Panc1 (cell line): ENCODE measurements around the gene PRR35. TPM values are rescaled to one million over a fixed set of nuclear protein-coding genes. Genes with fewer than 3 reads are reported as not detected.

Source experiments
- ATAC-seq: fragments of 200-7000 bp; cut with Tn5 transposase; 2 replicates; pipeline ENCODE4 v1.9.1; 2020; ENCODE audit warnings: mild to moderate bottlenecking, moderate library complexity
- BruUV-seq: library from RNA; stranded (reverse); fragments of 400-500 nt; replicated peaks from 2 replicates; lab custom pipeline; 2021; lab: Mats Ljungman, UMichigan
- CTCF ChIA-PET: fragments of 300-600 bp; sonication (Branson Sonifier 250); formaldehyde crosslinking; loops from one replicate; lab custom pipeline; 2022; ENCODE audit warnings: antibody characterized with exemption; lab: Charles Lee
- POLR2A ChIA-PET: fragments of 300-600 bp; sonication (Branson Sonifier 250); formaldehyde crosslinking; loops from one replicate; lab custom pipeline; 2022; ENCODE audit warnings: antibody characterized with exemption; lab: Charles Lee
- DNase-seq: peaks from one replicate; pipeline ENCODE4 v3.0.0-alpha.2; 2010; ENCODE audit warnings: low read depth, low spot score
- H3K27ac ChIP-seq: 2 replicates; pipeline ENCODE4 v1.5.1; 2011; ENCODE audit warnings: mild to moderate bottlenecking, low read length, inconsistent platforms
- H3K27me3 ChIP-seq: fragments of 200-500 bp; sonication (Bioruptor generic); 2 replicates; pipeline ENCODE4 v1.6.0; 2014; ENCODE audit warnings: low read length, inconsistent platforms; ENCODE audit not compliant: control insufficient read depth, insufficient read depth
- H3K36me3 ChIP-seq: fragments of 200-500 bp; sonication (Bioruptor generic); 2 replicates; pipeline ENCODE4 v1.5.1; 2014; ENCODE audit warnings: inconsistent platforms, mild to moderate bottlenecking, low read length, moderate library complexity; ENCODE audit not compliant: control insufficient read depth, insufficient read depth
- H3K4me1 ChIP-seq: 2 replicates; pipeline ENCODE4 v1.5.1; 2011; ENCODE audit warnings: inconsistent platforms, mild to moderate bottlenecking, low read length, moderate library complexity; ENCODE audit not compliant: control insufficient read depth, insufficient read depth
- H3K4me3 ChIP-seq, 2 experiments: 2 replicates each; pipeline ENCODE4 v1.5.1; 2011 to 2012; ENCODE audit warnings: low read depth in 2 of 2, low read length in 2 of 2, mild to moderate bottlenecking in 2 of 2, inconsistent platforms in 1 of 2, moderate library complexity in 1 of 2
- H3K9me3 ChIP-seq: fragments of 200-500 bp; sonication (Bioruptor generic); 2 replicates; pipeline ENCODE4 v1.5.1; 2014; ENCODE audit warnings: low read depth, mild to moderate bottlenecking, inconsistent platforms, low read length, moderate library complexity; ENCODE audit not compliant: control insufficient read depth, insufficient read depth
- POLR2AphosphoS5 ChIP-seq: IDR thresholded peaks from 2 replicates; pipeline ENCODE4 v1.6.1; 2012; ENCODE audit warnings: mild to moderate bottlenecking, low read depth, low read length, moderate library complexity
- SIN3A ChIP-seq: IDR thresholded peaks from 2 replicates; pipeline ENCODE4 v1.6.1; 2012; ENCODE audit warnings: low read depth, mild to moderate bottlenecking, low read length, moderate library complexity, borderline replicate concordance; ENCODE audit not compliant: insufficient read depth
- TCF7L2 ChIP-seq: IDR thresholded peaks from 2 replicates; pipeline ENCODE4 v1.6.1; 2011; ENCODE audit warnings: mild to moderate bottlenecking, low read depth, low read length, inconsistent platforms
- in situ Hi-C: cut with HindIII; loops from 2 replicates; pipeline ENCODE4 v1.10.0; 2016; ENCODE audit warnings: low sequenced_read_pairs, low pct_unique_long_range_greater_than_20kb
- intact Hi-C: fragments of 100-400 bp; cut with micrococcal nuclease; formaldehyde crosslinking; loops from one replicate; pipeline ENCODE4 v1.10.0; 2022; ENCODE audit not compliant: unreplicated experiment
- total RNA-seq: library from RNA; stranded (reverse); gene quantifications from one replicate; pipeline ENCODE4 v1.2.1, GENCODE V29; 2021; ENCODE audit not compliant: unreplicated experiment
- TF ChIP-seq, protein P1 (sequence below), 2 experiments: IDR thresholded peaks; 2 replicates each; pipeline ENCODE4 v1.6.1; 2011 to 2012; ENCODE audit warnings: low read depth in 2 of 2, control low read depth in 1 of 2, low read length in 1 of 2, mild to moderate bottlenecking in 1 of 2, moderate library complexity in 1 of 2; ENCODE audit not compliant: insufficient read depth in 1 of 2
- TF ChIP-seq, protein P2 (sequence below): fragments of 450-650 bp; IDR thresholded peaks from 2 replicates; pipeline ENCODE4 v1.5.1; 2017; ENCODE audit warnings: mild to moderate bottlenecking

PRR35 gene
- total RNA-seq, 1 experiment from 2014 or later: 2.2 TPM

DNA sequence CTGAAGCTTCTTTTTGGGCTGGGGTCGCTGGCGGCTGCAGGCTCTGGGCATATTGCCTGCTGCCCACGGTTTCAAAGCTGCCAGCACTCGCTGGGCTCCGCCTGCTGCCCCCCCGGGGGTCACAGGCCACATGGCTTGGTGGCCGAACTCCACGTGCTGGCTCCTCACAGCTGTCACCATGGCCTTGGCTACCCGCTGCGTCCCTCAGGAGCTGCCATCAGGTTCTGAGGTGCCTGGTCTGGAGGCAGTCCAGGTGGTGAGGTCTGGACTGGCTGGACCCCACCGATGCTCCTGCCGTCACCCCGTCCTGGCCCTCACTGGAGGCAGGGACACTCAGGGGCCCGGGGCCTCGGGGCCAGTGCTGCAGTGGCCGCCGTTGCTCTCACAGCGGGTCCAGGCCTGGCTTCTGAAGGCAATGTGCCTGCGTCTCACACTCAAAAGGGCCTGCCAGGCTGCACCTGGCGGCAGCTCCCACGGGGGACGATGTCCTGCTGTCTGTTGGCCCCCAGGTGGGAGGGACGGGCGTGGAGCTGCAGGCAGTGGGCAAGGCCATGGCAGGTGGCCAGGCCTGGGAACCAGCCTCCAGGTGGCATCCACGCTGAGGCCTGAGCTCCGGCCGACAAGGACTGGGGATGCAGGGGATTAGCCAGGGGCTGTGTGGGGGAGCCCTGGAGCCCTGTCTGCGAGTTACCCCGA is 19.4 kb upstream of the PRR35 start:
- in situ Hi-C loops (no loop called here), intact Hi-C loops (no loop called here)
- CTCF ChIA-PET: no interaction called here
- H3K27ac ChIP-seq: no peak overlapping the region
- no peaks in the 10 kb centered on the region for H3K36me3 ChIP-seq
- H3K27me3 ChIP-seq: no peaks in the 10 kb centered on the region
- ATAC-seq: no peak
- H3K4me1 ChIP-seq: 0 out of 2 replicates have a peak, but pooled peaks cover 5% of the 10 kb centered on the region
- H3K4me3 ChIP-seq: no peak overlapping the region
- TF ChIP-seq, protein P1, sequence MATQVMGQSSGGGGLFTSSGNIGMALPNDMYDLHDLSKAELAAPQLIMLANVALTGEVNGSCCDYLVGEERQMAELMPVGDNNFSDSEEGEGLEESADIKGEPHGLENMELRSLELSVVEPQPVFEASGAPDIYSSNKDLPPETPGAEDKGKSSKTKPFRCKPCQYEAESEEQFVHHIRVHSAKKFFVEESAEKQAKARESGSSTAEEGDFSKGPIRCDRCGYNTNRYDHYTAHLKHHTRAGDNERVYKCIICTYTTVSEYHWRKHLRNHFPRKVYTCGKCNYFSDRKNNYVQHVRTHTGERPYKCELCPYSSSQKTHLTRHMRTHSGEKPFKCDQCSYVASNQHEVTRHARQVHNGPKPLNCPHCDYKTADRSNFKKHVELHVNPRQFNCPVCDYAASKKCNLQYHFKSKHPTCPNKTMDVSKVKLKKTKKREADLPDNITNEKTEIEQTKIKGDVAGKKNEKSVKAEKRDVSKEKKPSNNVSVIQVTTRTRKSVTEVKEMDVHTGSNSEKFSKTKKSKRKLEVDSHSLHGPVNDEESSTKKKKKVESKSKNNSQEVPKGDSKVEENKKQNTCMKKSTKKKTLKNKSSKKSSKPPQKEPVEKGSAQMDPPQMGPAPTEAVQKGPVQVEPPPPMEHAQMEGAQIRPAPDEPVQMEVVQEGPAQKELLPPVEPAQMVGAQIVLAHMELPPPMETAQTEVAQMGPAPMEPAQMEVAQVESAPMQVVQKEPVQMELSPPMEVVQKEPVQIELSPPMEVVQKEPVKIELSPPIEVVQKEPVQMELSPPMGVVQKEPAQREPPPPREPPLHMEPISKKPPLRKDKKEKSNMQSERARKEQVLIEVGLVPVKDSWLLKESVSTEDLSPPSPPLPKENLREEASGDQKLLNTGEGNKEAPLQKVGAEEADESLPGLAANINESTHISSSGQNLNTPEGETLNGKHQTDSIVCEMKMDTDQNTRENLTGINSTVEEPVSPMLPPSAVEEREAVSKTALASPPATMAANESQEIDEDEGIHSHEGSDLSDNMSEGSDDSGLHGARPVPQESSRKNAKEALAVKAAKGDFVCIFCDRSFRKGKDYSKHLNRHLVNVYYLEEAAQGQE (IDR thresholded peaks at IDR 0.05; ENCODE audit: insufficient read depth in 1 of 2, low read depth in 2 of 2, low read length in 1 of 2): no peak
- TF ChIP-seq TCF7L2 (no peak), SIN3A (no peak), POLR2AphosphoS5 (no peak)
- TF ChIP-seq, protein P2, sequence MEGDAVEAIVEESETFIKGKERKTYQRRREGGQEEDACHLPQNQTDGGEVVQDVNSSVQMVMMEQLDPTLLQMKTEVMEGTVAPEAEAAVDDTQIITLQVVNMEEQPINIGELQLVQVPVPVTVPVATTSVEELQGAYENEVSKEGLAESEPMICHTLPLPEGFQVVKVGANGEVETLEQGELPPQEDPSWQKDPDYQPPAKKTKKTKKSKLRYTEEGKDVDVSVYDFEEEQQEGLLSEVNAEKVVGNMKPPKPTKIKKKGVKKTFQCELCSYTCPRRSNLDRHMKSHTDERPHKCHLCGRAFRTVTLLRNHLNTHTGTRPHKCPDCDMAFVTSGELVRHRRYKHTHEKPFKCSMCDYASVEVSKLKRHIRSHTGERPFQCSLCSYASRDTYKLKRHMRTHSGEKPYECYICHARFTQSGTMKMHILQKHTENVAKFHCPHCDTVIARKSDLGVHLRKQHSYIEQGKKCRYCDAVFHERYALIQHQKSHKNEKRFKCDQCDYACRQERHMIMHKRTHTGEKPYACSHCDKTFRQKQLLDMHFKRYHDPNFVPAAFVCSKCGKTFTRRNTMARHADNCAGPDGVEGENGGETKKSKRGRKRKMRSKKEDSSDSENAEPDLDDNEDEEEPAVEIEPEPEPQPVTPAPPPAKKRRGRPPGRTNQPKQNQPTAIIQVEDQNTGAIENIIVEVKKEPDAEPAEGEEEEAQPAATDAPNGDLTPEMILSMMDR: no peak
- no TSS peak for BruUV-seq
- POLR2A ChIA-PET: no interaction called here
- no peaks in the 10 kb centered on the region for H3K9me3 ChIP-seq
- DNase-seq: no peak

DNA sequence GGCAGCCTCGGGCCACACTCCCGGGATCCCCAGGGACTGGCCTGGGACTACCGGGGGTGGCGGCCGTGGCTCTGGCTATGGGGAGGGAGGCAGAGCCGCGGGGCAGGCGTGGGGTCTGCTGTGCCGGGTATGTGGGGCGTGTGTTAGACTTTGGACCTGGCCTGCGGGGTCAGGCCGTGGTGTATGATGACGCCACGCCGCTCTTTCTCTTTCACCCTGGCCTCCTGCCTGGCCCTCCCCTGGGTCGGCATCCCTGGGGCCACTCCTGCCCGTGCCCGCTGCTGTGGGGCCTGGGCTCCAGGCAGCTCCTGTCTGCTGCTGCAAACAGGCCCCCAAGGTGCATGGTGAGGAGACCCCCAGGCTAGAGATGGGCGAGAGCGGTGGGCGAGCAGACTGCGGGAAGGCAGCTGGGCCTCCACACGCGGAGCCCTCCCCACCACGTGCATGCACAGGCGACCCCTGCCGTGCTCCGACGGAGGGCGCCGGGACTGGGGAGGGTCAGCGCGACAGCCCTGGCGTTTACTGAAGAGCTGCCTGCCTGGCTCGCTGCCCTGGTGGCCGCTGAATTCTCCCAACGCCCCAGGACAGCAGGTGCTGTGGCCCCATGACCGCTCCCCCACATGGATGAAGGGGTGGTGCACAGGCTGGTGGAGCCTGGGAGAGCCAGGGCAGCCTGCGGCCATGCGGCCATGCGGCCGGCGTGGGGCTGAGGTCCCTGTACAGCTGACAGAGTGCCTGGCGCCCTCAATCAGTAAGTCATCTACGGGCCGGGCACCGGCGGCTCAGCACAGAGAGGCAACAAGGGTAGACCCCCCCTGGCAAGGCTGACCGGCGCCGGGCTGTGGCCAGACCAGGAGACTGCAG is 16.7 kb upstream of the PRR35 start:
- no TSS peak for BruUV-seq
- ChIA-PET POLR2A (interaction anchor here (0.5 kb wide), 1 partner anchor 409 kb away, joined by 4 read pairs; no protein-coding TSS in a partner anchor), CTCF (interaction anchor here (0.9 kb wide), 1 partner anchor 14 kb away, joined by 8 read pairs; no protein-coding TSS in a partner anchor)
- intact Hi-C loops: no loop called here
- no peak for ATAC-seq
- H3K36me3 ChIP-seq: no peaks in the 10 kb centered on the region
- H3K27me3 ChIP-seq: no peaks in the 10 kb centered on the region
- H3K4me3 ChIP-seq: no peak overlapping the region
- no peak for DNase-seq
- in situ Hi-C loops: no loop called here
- no peaks in the 10 kb centered on the region for H3K9me3 ChIP-seq
- TF ChIP-seq TCF7L2 (no peak), SIN3A (no peak), POLR2AphosphoS5 (no peak)
- TF ChIP-seq, protein P2: no peak
- H3K4me1 ChIP-seq: 0 out of 2 replicates have a peak, but pooled peaks cover 5% of the 10 kb centered on the region
- no peak overlapping the region for H3K27ac ChIP-seq
